Forelimb muscle (tissue), 1 donor: ENCODE data around the gene ULK4. TPM values are rescaled to one million over a fixed set of nuclear protein-coding genes. Genes with fewer than 3 reads are reported as not detected.
"Not testable (repeated sequence)": the region's sequence is repeated elsewhere in the genome, so short reads cannot be mapped to it uniquely, and the experiment has no call there.

ENCODE experiments used
- DNase-seq: peaks from one replicate; pipeline ENCODE4 v3.0.0-alpha.2; 2013; ENCODE audit warnings: low read depth
- polyA plus RNA-seq: library from polyadenylated mRNA; unstranded; fragments of 120-200 nt; gene quantifications from one replicate; pipeline ENCODE4 v1.2.1, GENCODE V29; 2013; ENCODE audit not compliant: insufficient read length

Gene ULK4
- 2.4 TPM for polyA plus RNA-seq

- DNase-seq: peak; percentile 99
These were observed at the start of gene ULK4 for GRCh38 chr3:41961751-41962679. Gene ULK4, minus strand, starts transcription at chr3:41962103. Its CDS starts 7,344 bp downstream, at chr3:41954759.

- DNase-seq: no peak
These were observed 48.6 kb upstream of the ULK4 start for GRCh38 chr3:42010530-42010929.

- no peak for DNase-seq
These were observed 47.6 kb upstream of the ULK4 start for GRCh38 chr3:42009456-42009855.

- DNase-seq: no peak
These were observed 45.9 kb upstream of the ULK4 start for GRCh38 chr3:42007785-42008184.

GRCh38 chr3:42005401-42005800 is 43.5 kb upstream of the ULK4 start:
- DNase-seq: no peak

GRCh38 chr3:42002790-42003189 is 40.9 kb upstream of the ULK4 start:
- no peak for DNase-seq

- no peak for DNase-seq
These were observed 39.9 kb upstream of the ULK4 start for GRCh38 chr3:42001777-42002176.

GRCh38 chr3:41999909-42000308 is 38.0 kb upstream of the ULK4 start:
- DNase-seq: no peak

GRCh38 chr3:41997702-41998550 is 36.0 kb upstream of the ULK4 start:
- DNase-seq: no peak

- no peak for DNase-seq
These were observed 29.5 kb upstream of the ULK4 start for GRCh38 chr3:41991437-41991836.

- DNase-seq: no peak
These were observed 27.6 kb upstream of the ULK4 start for GRCh38 chr3:41989518-41989917.

- no peak for DNase-seq
These were observed 25.7 kb upstream of the ULK4 start for GRCh38 chr3:41987627-41988026.

- no peak for DNase-seq
These were observed 24.7 kb upstream of the ULK4 start for GRCh38 chr3:41986561-41986960.

- no peak for DNase-seq
These were observed 23.1 kb upstream of the ULK4 start for GRCh38 chr3:41985018-41985417.

- not testable (repeated sequence) for DNase-seq
These were observed 21.2 kb upstream of the ULK4 start for GRCh38 chr3:41983091-41983490.

GRCh38 chr3:41977401-41977800 is 15.5 kb upstream of the ULK4 start:
- not testable (repeated sequence) for DNase-seq

GRCh38 chr3:41975416-41976103 is 13.7 kb upstream of the ULK4 start:
- no peak for DNase-seq

- DNase-seq: no peak
These were observed 12.3 kb upstream of the ULK4 start for GRCh38 chr3:41974223-41974622.

- DNase-seq: no peak
These were observed 10.9 kb upstream of the ULK4 start for GRCh38 chr3:41972802-41973201.

GRCh38 chr3:41966206-41966605 is 4.3 kb upstream of the ULK4 start:
- DNase-seq: no peak

GRCh38 chr3:41963823-41964222 is 1.9 kb upstream of the ULK4 start:
- no peak for DNase-seq
